Suprapubic skin (tissue), 3 donors: ENCODE data around the gene HMCES.

Experiments used
- CTCF ChIP-seq, 2 donors: fragments of 200-600 bp in 1 of 2; fragments of 450-650 bp in 1 of 2; sonication (generic) in 1 of 2; IDR thresholded peaks; one replicate each; pipeline ENCODE4 v1.5.1; 2016 to 2019; ENCODE audit warnings: antibody characterized with exemption in 2 of 2, mild to moderate bottlenecking in 1 of 2, moderate library complexity in 1 of 2
- POLR2A ChIP-seq, 2 donors: fragments of 450-650 bp; IDR thresholded peaks; one replicate each; pipeline ENCODE4 v1.6.1; 2017; ENCODE audit warnings: antibody characterized with exemption in 2 of 2, mild to moderate bottlenecking in 2 of 2, moderate library complexity in 2 of 2

GRCh38 chr3:129320825-129321487 is 42.3 kb downstream of the HMCES start:
- TF ChIP-seq CTCF (IDR thresholded peaks at IDR 0.05) (no peak), POLR2A (IDR thresholded peaks at IDR 0.05) (no peak)
